KMS-11 (cell line): Measurements from ENCODE around the gene FFAR1.

Experiments used
- H2AFZ ChIP-seq: fragments of 200-600 bp; sonication (generic); 2 replicates; pipeline ENCODE4 v1.6.1; 2016; ENCODE audit warnings: antibody characterized with exemption, mixed run types, low read depth
- H3K27ac ChIP-seq: fragments of 200-600 bp; sonication (generic); 2 replicates; pipeline ENCODE4 v1.6.1; 2016; ENCODE audit warnings: mild to moderate bottlenecking, mixed run types
- H3K27me3 ChIP-seq: fragments of 200-600 bp; sonication (generic); 2 replicates; pipeline ENCODE4 v1.6.1; 2017; ENCODE audit warnings: mild to moderate bottlenecking, low read depth, mixed run types, moderate library complexity; ENCODE audit not compliant: insufficient read depth
- H3K36me3 ChIP-seq: fragments of 200-600 bp; sonication (generic); 2 replicates; pipeline ENCODE4 v1.6.1; 2017; ENCODE audit warnings: mild to moderate bottlenecking, mixed run types; ENCODE audit not compliant: insufficient read depth
- H3K4me1 ChIP-seq: fragments of 200-600 bp; sonication (generic); 2 replicates; pipeline ENCODE4 v1.6.1; 2016; ENCODE audit warnings: mild to moderate bottlenecking, low read depth, mixed run types; ENCODE audit not compliant: poor library complexity, severe bottlenecking
- H3K4me2 ChIP-seq: fragments of 200-600 bp; sonication (generic); 2 replicates; pipeline ENCODE4 v1.7.0; 2016; ENCODE audit warnings: mild to moderate bottlenecking, mixed run types
- H3K4me3 ChIP-seq: fragments of 200-600 bp; sonication (generic); IDR thresholded peaks from 2 replicates; pipeline ENCODE4 v1.6.1; 2017; ENCODE audit warnings: low read depth, low read length, mixed read lengths; ENCODE audit not compliant: insufficient read depth
- H3K79me2 ChIP-seq: fragments of 200-600 bp; sonication (generic); 2 replicates; pipeline ENCODE4 v1.6.1; 2016; ENCODE audit warnings: low read depth, mixed run types; ENCODE audit not compliant: insufficient read depth
- H3K9ac ChIP-seq: fragments of 200-600 bp; sonication (generic); 2 replicates; pipeline ENCODE4 v1.6.1; 2016; ENCODE audit warnings: mild to moderate bottlenecking, mixed run types
- H4K20me1 ChIP-seq: fragments of 200-600 bp; sonication (generic); 2 replicates; pipeline ENCODE4 v1.6.1; 2016; ENCODE audit warnings: mild to moderate bottlenecking, mixed run types; ENCODE audit not compliant: insufficient read depth
- CTCF ChIP-seq: fragments of 200-600 bp; sonication (generic); conservative IDR thresholded peaks from 2 replicates; pipeline ENCODE4 v1.6.1; 2017; ENCODE audit warnings: low read depth, mild to moderate bottlenecking, antibody characterized with exemption, low read length, moderate library complexity, mixed read lengths

Gene FFAR1

GRCh38 chr19:35320065-35320713 lies 27.5 kb upstream of the FFAR1 start:
- Histone ChIP-seq H2AFZ (no peak overlapping the region), H3K4me3 (no peak overlapping the region), H3K36me3 (no peaks in the 10 kb centered on the region), H3K4me1 (no peaks in the 10 kb centered on the region), H4K20me1 (no peaks in the 10 kb centered on the region), H3K4me2 (no peak overlapping the region), H3K27ac (no peak overlapping the region), H3K9ac (no peak overlapping the region), H3K27me3 (peaks cover 27% of the 10 kb centered on the region), H3K79me2 (no peaks in the 10 kb centered on the region)
- no peak for TF ChIP-seq CTCF

GRCh38 chr19:35321291-35321690 lies 26.4 kb upstream of the FFAR1 start:
- no peak overlapping the region for H3K4me2 ChIP-seq
- H3K79me2 ChIP-seq = no peaks in the 10 kb centered on the region
- H3K9ac ChIP-seq = no peak overlapping the region

GRCh38 chr19:35322014-35322413 lies 25.7 kb upstream of the FFAR1 start:
- Histone ChIP-seq H3K4me2 (no peak overlapping the region), H3K9ac (no peak overlapping the region), H3K79me2 (no peaks in the 10 kb centered on the region), H3K27ac (no peak overlapping the region), H4K20me1 (no peaks in the 10 kb centered on the region), H2AFZ (no peak overlapping the region), H3K4me3 (no peak overlapping the region), H3K27me3 (peaks cover 20% of the 10 kb centered on the region), H3K4me1 (no peaks in the 10 kb centered on the region), H3K36me3 (no peaks in the 10 kb centered on the region)
- TF ChIP-seq CTCF = no peak

More at GRCh38 chr19:35321291-35321690, 26.4 kb upstream of the FFAR1 start:
- Histone ChIP-seq H3K27ac (no peak overlapping the region), H4K20me1 (no peaks in the 10 kb centered on the region), H3K36me3 (no peaks in the 10 kb centered on the region), H3K4me1 (no peaks in the 10 kb centered on the region), H3K27me3 (peaks cover 23% of the 10 kb centered on the region), H2AFZ (no peak overlapping the region), H3K4me3 (no peak overlapping the region)
- no peak for TF ChIP-seq CTCF

GRCh38 chr19:35327642-35328041 lies 20.1 kb upstream of the FFAR1 start:
- Histone ChIP-seq H2AFZ (no peak overlapping the region), H3K27ac (no peak overlapping the region), H3K4me1 (no peaks in the 10 kb centered on the region), H3K9ac (no peak overlapping the region), H3K36me3 (no peaks in the 10 kb centered on the region), H3K4me2 (no peak overlapping the region), H4K20me1 (no peaks in the 10 kb centered on the region), H3K79me2 (no peaks in the 10 kb centered on the region), H3K27me3 (peaks cover 29% of the 10 kb centered on the region; the same call in 1 of the 2 replicates), H3K4me3 (no peak overlapping the region)
- TF ChIP-seq CTCF = no peak
